BLaER1 (cell line): ENCODE data around the gene REX1BD.
"Not testable (repeated sequence)": the region's sequence is repeated elsewhere in the genome, so short reads cannot be mapped to it uniquely, and the experiment has no call there.

Experiments used
- H3K27ac ChIP-seq: shearing (Covaris generic); formaldehyde crosslinking; 2 replicates; pipeline ENCODE4 v1.8.1; 2022
- H3K27me3 ChIP-seq: shearing (Covaris generic); formaldehyde crosslinking; 2 replicates; pipeline ENCODE4 v1.8.1; 2022
- H3K36me3 ChIP-seq: shearing (Covaris generic); formaldehyde crosslinking; 2 replicates; pipeline ENCODE4 v1.8.1; 2022
- H3K4me1 ChIP-seq: shearing (Covaris generic); formaldehyde crosslinking; 2 replicates; pipeline ENCODE4 v1.8.1; 2022
- H3K4me2 ChIP-seq: shearing (Covaris generic); formaldehyde crosslinking; 2 replicates; pipeline ENCODE4 v1.8.1; 2022
- H3K4me3 ChIP-seq: shearing (Covaris generic); formaldehyde crosslinking; 2 replicates; pipeline ENCODE4 v1.8.1; 2022
- H3K9ac ChIP-seq: shearing (Covaris generic); formaldehyde crosslinking; 2 replicates; pipeline ENCODE4 v1.8.1; 2022
- H3K9me3 ChIP-seq: shearing (Covaris generic); formaldehyde crosslinking; 2 replicates; pipeline ENCODE4 v1.8.1; 2022
- H4K20me1 ChIP-seq: shearing (Covaris generic); formaldehyde crosslinking; 2 replicates; pipeline ENCODE4 v1.8.1; 2022
- Cebpa-rat ChIP-seq: shearing (Covaris generic); IDR thresholded peaks from 2 replicates; pipeline ENCODE4 v1.8.1; 2022

The REX1BD gene

GRCh38 chr19:18577365-18577914 is 11.2 kb upstream of the REX1BD start:
- no peak overlapping the region for H3K27ac ChIP-seq
- H3K36me3 ChIP-seq, result peaks cover 63% of the 10 kb centered on the region
- no peaks in the 10 kb centered on the region for H3K9me3 ChIP-seq

GRCh38 chr19:18580311-18580710 is 8.3 kb upstream of the REX1BD start:
- TF ChIP-seq Cebpa-rat, result no peak
- Histone ChIP-seq H3K9ac (no peak overlapping the region), H3K36me3 (peaks cover 36% of the 10 kb centered on the region), H3K4me2 (no peak overlapping the region), H4K20me1 (peaks cover 17% of the 10 kb centered on the region), H3K9me3 (no peaks in the 10 kb centered on the region), H3K4me1 (peaks cover 4% of the 10 kb centered on the region), H3K4me3 (no peak overlapping the region), H3K27me3 (no peaks in the 10 kb centered on the region), H3K27ac (no peak overlapping the region)

More at GRCh38 chr19:18577365-18577914, 11.2 kb upstream of the REX1BD start:
- Histone ChIP-seq H3K9ac (no peak overlapping the region), H3K4me3 (no peak overlapping the region), H3K4me1 (peaks cover 14% of the 10 kb centered on the region), H4K20me1 (peaks cover 46% of the 10 kb centered on the region), H3K4me2 (no peak overlapping the region), H3K27me3 (no peaks in the 10 kb centered on the region)
- no peak for TF ChIP-seq Cebpa-rat

- 0 out of 2 replicates have a peak overlapping the region, but pooled peaks have one; percentile 56 for H3K4me2 ChIP-seq
- no peak for TF ChIP-seq Cebpa-rat
- H3K4me3 ChIP-seq, result no peak overlapping the region
Measured at GRCh38 chr19:18586306-18586705, 2.3 kb upstream of the REX1BD start.

GRCh38 chr19:18587561-18587960 is 1.0 kb upstream of the REX1BD start:
- Histone ChIP-seq H3K4me2 (peak overlapping the region; percentile 98), H3K9ac (no peak overlapping the region), H3K9me3 (peaks cover 7% of the 10 kb centered on the region), H3K27ac (no peak overlapping the region), H4K20me1 (peaks cover 17% of the 10 kb centered on the region), H3K4me1 (peaks cover 58% of the 10 kb centered on the region), H3K27me3 (no peaks in the 10 kb centered on the region), H3K36me3 (peaks cover 21% of the 10 kb centered on the region), H3K4me3 (no peak overlapping the region)
- no peak for TF ChIP-seq Cebpa-rat

More at GRCh38 chr19:18586306-18586705, 2.3 kb upstream of the REX1BD start:
- H3K9me3 ChIP-seq, result peaks cover 7% of the 10 kb centered on the region
- peaks cover 11% of the 10 kb centered on the region for H3K36me3 ChIP-seq
- H3K27me3 ChIP-seq, result no peaks in the 10 kb centered on the region
- H3K4me1 ChIP-seq, result peaks cover 46% of the 10 kb centered on the region
- no peak overlapping the region for H3K27ac ChIP-seq
- peaks cover 7% of the 10 kb centered on the region for H4K20me1 ChIP-seq
- H3K9ac ChIP-seq, result no peak overlapping the region

GRCh38 chr19:18587962-18588610 is 512 bp upstream of the REX1BD start:
- Histone ChIP-seq H3K36me3 (peaks cover 21% of the 10 kb centered on the region), H3K4me1 (peaks cover 63% of the 10 kb centered on the region), H4K20me1 (peaks cover 18% of the 10 kb centered on the region), H3K27ac (peak overlapping the region; percentile 85), H3K27me3 (no peaks in the 10 kb centered on the region), H3K9me3 (peaks cover 7% of the 10 kb centered on the region), H3K4me3 (peak overlapping the region; percentile 78), H3K4me2 (peak overlapping the region; percentile 98), H3K9ac (peak overlapping the region; percentile 78)
- no peak for TF ChIP-seq Cebpa-rat

GRCh38 chr19:18589380-18590272 is 1.0 kb downstream of the REX1BD start:
- Histone ChIP-seq H3K4me3 (peak overlapping the region; percentile 78), H3K9ac (peak overlapping the region; percentile 78), H3K27ac (peak overlapping the region; percentile 85), H4K20me1 (peaks cover 26% of the 10 kb centered on the region), H3K9me3 (peaks cover 7% of the 10 kb centered on the region), H3K4me2 (peak overlapping the region; percentile 98), H3K27me3 (no peaks in the 10 kb centered on the region), H3K36me3 (peaks cover 21% of the 10 kb centered on the region), H3K4me1 (peaks cover 78% of the 10 kb centered on the region)
- TF ChIP-seq Cebpa-rat, result no peak

GRCh38 chr19:18590273-18591272 is 2.0 kb downstream of the REX1BD start:
- H3K36me3 ChIP-seq, result peaks cover 21% of the 10 kb centered on the region
- no peak overlapping the region for H3K4me3 ChIP-seq
- no peak for TF ChIP-seq Cebpa-rat
- peaks cover 35% of the 10 kb centered on the region for H4K20me1 ChIP-seq
- peaks cover 7% of the 10 kb centered on the region for H3K9me3 ChIP-seq
- peaks cover 4% of the 10 kb centered on the region; the same call in 1 of the 2 replicates for H3K27me3 ChIP-seq
- no peak overlapping the region for H3K9ac ChIP-seq
- H3K27ac ChIP-seq, result no peak overlapping the region
- H3K4me1 ChIP-seq, result peaks cover 81% of the 10 kb centered on the region
- peak overlapping the region; percentile 98 for H3K4me2 ChIP-seq

GRCh38 chr19:18591735-18592385 is 3.3 kb downstream of the REX1BD start:
- H4K20me1 ChIP-seq, result peaks cover 44% of the 10 kb centered on the region
- peaks cover 84% of the 10 kb centered on the region for H3K4me1 ChIP-seq
- peaks cover 3% of the 10 kb centered on the region for H3K9me3 ChIP-seq
- no peak overlapping the region for H3K4me3 ChIP-seq
- no peak for TF ChIP-seq Cebpa-rat
- H3K9ac ChIP-seq, result no peak overlapping the region
- peaks cover 13% of the 10 kb centered on the region; the same call in 1 of the 2 replicates for H3K27me3 ChIP-seq
- peak overlapping the region; percentile 28 for H3K4me2 ChIP-seq
- peaks cover 21% of the 10 kb centered on the region for H3K36me3 ChIP-seq
- H3K27ac ChIP-seq, result no peak overlapping the region

- not testable (repeated sequence) for H3K27ac ChIP-seq, H3K4me3 ChIP-seq, H3K9me3 ChIP-seq
- Histone ChIP-seq H3K4me2 (peak overlapping the region; percentile 96), H3K9ac (peak overlapping the region; percentile 48; the same call in 1 of the 2 replicates), H3K36me3 (peaks cover 21% of the 10 kb centered on the region), H3K27me3 (peaks cover 16% of the 10 kb centered on the region; the same call in 1 of the 2 replicates), H3K4me1 (peaks cover 92% of the 10 kb centered on the region), H4K20me1 (peaks cover 44% of the 10 kb centered on the region)
Measured at GRCh38 chr19:18592732-18593131, 4.1 kb downstream of the REX1BD start.
